Pons (tissue), 1 donor: ENCODE results near the gene SLC35F2.
"Not testable (repeated sequence)": the region's sequence is repeated elsewhere in the genome, so short reads cannot be mapped to it uniquely, and the experiment has no call there.

Experiments used
- DNase-seq: peaks from one replicate; pipeline ENCODE4 v3.0.0-alpha.2; 2016; ENCODE audit warnings: low spot score

SLC35F2 gene

DNA sequence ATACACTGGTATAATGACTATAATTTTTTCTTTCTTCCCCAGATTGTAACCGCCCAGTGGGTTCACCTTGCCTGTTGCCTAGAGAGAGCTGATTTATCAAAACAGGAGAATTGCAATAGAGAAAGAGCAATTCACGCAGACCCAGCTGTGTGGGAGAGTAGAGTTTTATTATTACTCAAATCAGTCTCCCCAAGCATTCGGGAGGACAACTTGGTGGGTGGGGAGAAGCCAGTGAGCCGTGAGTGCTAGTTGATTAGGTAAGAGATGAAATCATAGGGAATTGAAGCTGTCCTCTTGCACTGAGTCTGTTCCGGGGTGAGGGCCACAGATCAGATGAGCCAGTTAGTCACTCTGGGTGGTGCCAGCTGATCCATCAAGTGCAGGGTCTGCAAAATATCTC lies 73.2 kb downstream of the SLC35F2 start:
- no peak for DNase-seq

DNA sequence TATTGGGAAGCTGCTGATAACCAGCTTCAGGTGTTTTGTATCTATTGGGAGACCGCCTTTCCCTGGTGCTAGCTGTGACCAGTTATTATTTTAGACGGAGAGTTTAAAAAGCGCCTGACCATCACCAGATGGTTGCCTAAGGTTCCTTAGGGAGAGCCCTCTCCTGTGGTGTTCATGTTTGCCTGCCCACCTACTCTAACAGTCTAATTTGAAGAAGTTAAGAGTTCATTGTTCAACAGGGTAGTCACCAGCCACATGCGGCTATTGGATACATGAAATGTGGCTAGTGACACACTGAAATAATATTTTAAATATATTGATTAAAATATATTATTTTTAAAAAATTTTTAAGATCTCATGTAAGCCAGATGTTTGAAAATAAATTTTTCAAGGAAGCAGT lies 75.5 kb downstream of the SLC35F2 start:
- DNase-seq = no peak

DNA sequence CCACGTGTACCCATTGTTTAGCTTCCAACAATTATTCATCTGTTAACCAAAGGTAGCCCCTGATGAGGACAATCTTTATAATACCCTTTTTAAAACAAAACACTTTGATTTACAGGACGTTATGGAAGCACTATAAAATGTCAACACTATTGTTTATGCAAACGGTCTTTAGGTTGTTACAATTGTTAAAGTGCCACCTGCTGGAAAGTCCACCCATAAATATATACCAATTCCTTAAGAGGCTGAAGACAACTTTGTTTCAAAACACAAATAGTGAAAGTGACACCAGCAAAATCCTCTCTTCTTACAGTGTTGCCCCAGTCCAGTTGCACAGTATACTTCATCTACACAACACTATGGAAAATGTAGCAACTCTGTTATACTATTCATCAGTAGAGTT lies 77.8 kb downstream of the SLC35F2 start:
- no peak for DNase-seq

DNA sequence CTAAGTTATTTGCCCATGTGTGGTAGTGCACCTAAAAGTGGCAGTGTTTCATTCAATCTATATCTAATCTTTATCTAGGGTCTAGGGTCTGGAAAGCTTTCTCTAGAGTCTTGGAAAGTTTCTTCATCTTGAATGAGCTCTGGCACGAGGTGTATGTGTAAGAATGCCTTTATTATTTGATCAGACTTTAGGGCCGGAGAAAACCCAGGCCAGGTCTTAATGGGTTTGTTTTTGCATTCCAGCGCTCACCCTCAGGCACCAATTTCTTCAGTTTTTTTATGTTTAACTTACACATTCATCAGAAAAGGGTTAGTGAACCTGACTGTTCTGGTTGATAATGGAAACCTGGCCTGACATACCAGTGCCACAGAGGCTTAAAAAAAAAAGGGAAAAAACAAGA lies 78.5 kb downstream of the SLC35F2 start:
- no peak for DNase-seq

GRCh38 chr11:107778839-107779517 lies 79.6 kb downstream of the SLC35F2 start:
- no peak for DNase-seq

DNA sequence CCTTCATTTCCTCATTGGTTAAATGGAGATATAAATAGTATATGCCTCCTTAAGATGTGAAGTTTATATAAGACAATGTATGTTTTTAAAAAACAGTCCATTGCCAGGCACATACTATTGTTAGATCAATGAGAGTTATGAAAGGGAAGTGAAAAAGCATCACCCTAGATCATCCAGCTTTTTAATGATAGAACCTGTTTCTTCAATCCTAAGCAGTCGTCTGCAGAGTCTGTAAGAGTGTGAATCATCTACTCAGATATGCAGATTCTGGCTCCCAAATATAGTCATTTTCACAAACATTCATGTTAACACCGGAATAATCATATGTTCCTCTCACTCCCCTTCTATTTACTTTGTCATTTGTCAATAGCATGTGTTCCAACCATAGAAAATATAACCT lies 81.5 kb downstream of the SLC35F2 start:
- DNase-seq = no peak

DNA sequence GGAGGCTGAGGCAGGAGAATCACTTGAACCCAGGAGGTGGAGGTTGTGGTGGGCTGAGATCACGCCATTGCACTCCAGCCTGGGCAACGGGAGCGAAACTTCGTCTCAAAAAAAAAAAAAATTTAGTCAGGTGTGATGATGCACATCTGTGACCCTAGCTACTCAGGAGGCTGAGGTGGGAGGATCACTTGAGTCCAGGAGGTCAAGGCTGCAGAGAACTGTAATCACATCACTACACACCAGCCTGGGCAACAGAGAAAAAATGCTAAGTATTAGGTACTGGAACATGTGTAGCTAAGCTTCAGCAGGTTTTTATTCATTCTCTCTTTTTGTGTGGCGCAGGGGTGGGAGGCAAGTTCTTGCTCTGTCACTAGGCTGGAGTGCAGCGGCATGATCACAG lies 82.5 kb downstream of the SLC35F2 start:
- no peak for DNase-seq

DNA sequence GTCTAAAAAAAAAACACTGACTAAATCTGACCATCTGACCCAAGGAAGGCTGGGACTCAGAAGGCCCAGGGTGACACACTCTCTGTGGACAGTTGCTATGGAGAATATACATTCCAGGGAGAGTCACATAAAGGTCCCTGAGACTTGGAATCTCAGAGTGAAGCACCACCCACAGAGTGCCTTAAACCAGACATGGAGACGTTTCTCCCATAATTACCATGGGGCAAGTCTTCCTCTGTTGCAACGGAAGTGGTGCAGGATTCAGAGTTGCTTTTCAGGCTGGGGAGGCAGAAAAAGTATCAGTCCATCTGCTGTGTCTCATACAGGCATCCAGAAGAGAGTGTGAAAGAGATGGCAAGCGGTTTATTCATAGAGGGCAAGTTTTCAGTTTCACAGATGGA lies 88.0 kb downstream of the SLC35F2 start:
- no peak for DNase-seq

GRCh38 chr11:107769189-107769588 lies 89.4 kb downstream of the SLC35F2 start:
- no peak for DNase-seq

DNA sequence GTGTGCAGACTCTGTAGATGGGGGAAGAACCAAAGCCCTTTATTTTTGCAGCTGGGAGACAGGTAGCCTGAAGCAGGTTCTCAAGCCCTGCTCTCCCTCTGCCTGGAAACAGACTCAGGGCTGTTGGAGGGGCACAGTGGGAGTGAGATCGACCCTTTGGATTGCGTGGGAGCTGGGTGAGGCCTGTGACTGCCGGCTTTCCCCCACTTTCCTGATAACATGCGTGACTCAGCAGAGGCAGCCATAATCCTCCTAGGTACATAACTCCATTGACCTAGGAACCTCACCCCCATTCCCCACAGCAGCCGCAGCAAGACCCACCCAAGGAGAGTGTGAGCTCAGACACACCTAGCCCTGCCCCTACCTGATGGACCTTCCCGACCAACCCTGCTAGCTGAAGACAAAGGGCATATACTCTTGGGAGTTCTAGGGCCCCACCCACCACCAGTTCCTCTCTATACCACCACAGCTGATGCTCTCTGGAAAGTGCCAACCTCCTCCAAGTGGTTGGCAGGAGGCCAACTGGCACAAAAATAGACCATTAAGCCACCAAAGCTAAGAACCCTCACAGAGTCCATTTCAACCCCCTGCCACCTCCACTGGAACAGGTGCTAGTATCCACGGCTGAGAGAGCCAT lies 99.8 kb downstream of the SLC35F2 start:
- not testable (repeated sequence) for DNase-seq

GRCh38 chr11:107757661-107758060 lies 100.9 kb downstream of the SLC35F2 start:
- DNase-seq = no peak

GRCh38 chr11:107756553-107756952 lies 102.0 kb downstream of the SLC35F2 start:
- DNase-seq = peak; percentile 66

GRCh38 chr11:107752949-107753822 lies 105.4 kb downstream of the SLC35F2 start:
- no peak for DNase-seq

- DNase-seq = no peak
Measured at GRCh38 chr11:107752508-107752907, 106.1 kb downstream of the SLC35F2 start.

- DNase-seq = no peak
Measured at GRCh38 chr11:107751082-107751481, 107.5 kb downstream of the SLC35F2 start.

- no peak for DNase-seq
Measured at GRCh38 chr11:107750313-107750712, 108.3 kb downstream of the SLC35F2 start.

GRCh38 chr11:107747622-107748021 lies 111.0 kb downstream of the SLC35F2 start:
- DNase-seq = no peak

DNA sequence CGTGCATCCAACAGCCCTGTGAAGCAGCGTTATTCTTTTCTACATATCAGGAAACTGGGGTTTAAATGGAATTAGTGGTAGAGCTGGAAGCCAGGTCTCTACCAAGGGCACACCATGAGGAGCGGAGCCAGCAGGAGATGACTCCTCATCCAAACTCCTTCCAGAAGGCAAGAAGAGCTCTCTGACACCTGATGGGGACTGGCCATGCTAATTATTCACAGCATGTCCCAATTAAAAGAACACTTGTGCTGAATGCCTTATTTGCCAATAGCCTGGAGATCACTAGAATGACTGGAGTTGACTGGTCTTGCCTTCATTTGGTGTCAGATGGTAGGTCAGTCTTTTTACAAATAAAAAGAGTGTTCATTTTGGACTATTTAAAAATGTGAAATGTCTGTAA lies 113.9 kb downstream of the SLC35F2 start:
- no peak for DNase-seq

GRCh38 chr11:107743191-107743590 lies 115.4 kb downstream of the SLC35F2 start:
- DNase-seq = no peak

- peak; percentile 4 for DNase-seq
Measured at GRCh38 chr11:107741044-107741823, 117.4 kb downstream of the SLC35F2 start.
